OCI-LY7 (cell line): Measurements from ENCODE around the gene DUS1L. TPM values are rescaled to one million over a fixed set of nuclear protein-coding genes. Genes with fewer than 3 reads are reported as not detected.

ENCODE experiments used
- BruUV-seq: library from RNA; stranded (reverse); fragments of 400-500 nt; replicated peaks from 2 replicates; lab custom pipeline; 2021; lab: Mats Ljungman, UMichigan
- CTCF ChIA-PET: fragments of 300-600 bp; sonication (Branson Sonifier 250); formaldehyde crosslinking; loops from one replicate; lab custom pipeline; 2022; ENCODE audit warnings: antibody characterized with exemption; ENCODE audit not compliant: unreplicated experiment; lab: Charles Lee
- POLR2A ChIA-PET: fragments of 300-600 bp; sonication (Branson Sonifier 250); formaldehyde crosslinking; loops from one replicate; lab custom pipeline; 2022; ENCODE audit warnings: antibody characterized with exemption; lab: Charles Lee
- DNase-seq: peaks from one replicate; pipeline ENCODE4 v3.0.0-alpha.2; 2015; ENCODE audit warnings: low spot score
- H2AFZ ChIP-seq: fragments of 200-600 bp; sonication (generic), shearing (Covaris generic); 2 replicates; pipeline ENCODE4 v1.6.1; 2014; ENCODE audit warnings: mild to moderate bottlenecking, antibody characterized with exemption, low read length, moderate library complexity
- H3K27ac ChIP-seq: fragments of 200-600 bp; sonication (generic); 2 replicates; pipeline ENCODE4 v1.5.1; 2014; ENCODE audit warnings: mixed run types, low read depth, mild to moderate bottlenecking, moderate library complexity, low read length, inconsistent platforms; ENCODE audit not compliant: poor library complexity, severe bottlenecking
- H3K36me3 ChIP-seq: fragments of 200-600 bp; sonication (generic); 2 replicates; pipeline ENCODE4 v1.6.1; 2014; ENCODE audit warnings: mild to moderate bottlenecking, antibody characterized with exemption, low read length, moderate library complexity, mixed read lengths; ENCODE audit not compliant: insufficient read depth
- H3K4me1 ChIP-seq: fragments of 200-600 bp; sonication (generic); 2 replicates; pipeline ENCODE4 v1.5.1; 2014; ENCODE audit warnings: mild to moderate bottlenecking, low read length; ENCODE audit not compliant: insufficient read depth, poor library complexity, severe bottlenecking
- H3K4me2 ChIP-seq: fragments of 200-600 bp; sonication (generic); 2 replicates; pipeline ENCODE4 v1.6.1; 2014; ENCODE audit warnings: mild to moderate bottlenecking, low read length
- H3K4me3 ChIP-seq: fragments of 200-600 bp; sonication (generic); 2 replicates; pipeline ENCODE4 v1.5.1; 2014; ENCODE audit warnings: mild to moderate bottlenecking, low read depth, low read length; ENCODE audit not compliant: poor library complexity, severe bottlenecking
- H3K79me2 ChIP-seq: fragments of 200-600 bp; sonication (generic); 2 replicates; pipeline ENCODE4 v1.6.1; 2016; ENCODE audit warnings: low read depth, mild to moderate bottlenecking, low read length, moderate library complexity, mixed read lengths; ENCODE audit not compliant: insufficient read depth
- H3K9me2 ChIP-seq: fragments of 200-600 bp; sonication (generic); 2 replicates; pipeline ENCODE4 v1.6.1; 2016; ENCODE audit warnings: mild to moderate bottlenecking, low read length, mixed read lengths; ENCODE audit not compliant: insufficient read depth
- H3K9me3 ChIP-seq: fragments of 200-600 bp; sonication (generic); 2 replicates; pipeline ENCODE4 v1.6.1; 2014; ENCODE audit warnings: mild to moderate bottlenecking, mixed run types, low read length, mixed read lengths
- H4K20me1 ChIP-seq: fragments of 200-600 bp; sonication (generic); 2 replicates; pipeline ENCODE4 v1.6.1; 2014; ENCODE audit warnings: mild to moderate bottlenecking, antibody characterized with exemption, low read length, moderate library complexity, mixed read lengths; ENCODE audit not compliant: insufficient read depth
- EZH2phosphoT487 ChIP-seq: fragments of 200-600 bp; sonication (generic); IDR thresholded peaks from 2 replicates; pipeline ENCODE4 v1.6.1; 2018; ENCODE audit warnings: low read depth, borderline replicate concordance, mild to moderate bottlenecking, mixed run types, antibody characterized with exemption, low read length, moderate library complexity, mixed read lengths
- intact Hi-C: fragments of 100-400 bp; cut with micrococcal nuclease; formaldehyde crosslinking; loops from one replicate; pipeline ENCODE4 v1.10.0; 2022; ENCODE audit not compliant: unreplicated experiment
- total RNA-seq, 2 experiments: library from RNA; depleted of rRNA in 1 of 2; stranded (reverse); fragments of >200 nt in 1 of 2; shearing (Covaris generic) in 1 of 2; gene quantifications; 2 replicates each; pipeline ENCODE4 v1.2.3, GENCODE V29; 2014 to 2022
- TF ChIP-seq, protein P1 (sequence below): fragments of 200-600 bp; sonication (generic); conservative IDR thresholded peaks from 2 replicates; pipeline ENCODE4 v1.5.1; 2014; ENCODE audit warnings: mild to moderate bottlenecking, antibody characterized with exemption, low read length, moderate library complexity, mixed read lengths

Gene DUS1L
- total RNA-seq, 2 experiments from 2014 or later: 320 to 388 TPM

GRCh38 chr17:82081546-82081945 is 15.9 kb upstream of the DUS1L start:
- Histone ChIP-seq H3K4me3 (no peak overlapping the region), H3K4me2 (no peak overlapping the region), H3K36me3 (peaks cover 98% of the 10 kb centered on the region), H3K79me2 (no peaks in the 10 kb centered on the region), H2AFZ (no peak overlapping the region), H3K27ac (no peak overlapping the region), H3K4me1 (no peaks in the 10 kb centered on the region), H3K9me3 (no peaks in the 10 kb centered on the region), H3K9me2 (no peaks in the 10 kb centered on the region), H4K20me1 (no peaks in the 10 kb centered on the region)
- no TSS peak for BruUV-seq
- DNase-seq: no peak
- POLR2A ChIA-PET: no interaction called here
- intact Hi-C loops: no loop called here
- no peak for TF ChIP-seq EZH2phosphoT487
- TF ChIP-seq, protein P1, sequence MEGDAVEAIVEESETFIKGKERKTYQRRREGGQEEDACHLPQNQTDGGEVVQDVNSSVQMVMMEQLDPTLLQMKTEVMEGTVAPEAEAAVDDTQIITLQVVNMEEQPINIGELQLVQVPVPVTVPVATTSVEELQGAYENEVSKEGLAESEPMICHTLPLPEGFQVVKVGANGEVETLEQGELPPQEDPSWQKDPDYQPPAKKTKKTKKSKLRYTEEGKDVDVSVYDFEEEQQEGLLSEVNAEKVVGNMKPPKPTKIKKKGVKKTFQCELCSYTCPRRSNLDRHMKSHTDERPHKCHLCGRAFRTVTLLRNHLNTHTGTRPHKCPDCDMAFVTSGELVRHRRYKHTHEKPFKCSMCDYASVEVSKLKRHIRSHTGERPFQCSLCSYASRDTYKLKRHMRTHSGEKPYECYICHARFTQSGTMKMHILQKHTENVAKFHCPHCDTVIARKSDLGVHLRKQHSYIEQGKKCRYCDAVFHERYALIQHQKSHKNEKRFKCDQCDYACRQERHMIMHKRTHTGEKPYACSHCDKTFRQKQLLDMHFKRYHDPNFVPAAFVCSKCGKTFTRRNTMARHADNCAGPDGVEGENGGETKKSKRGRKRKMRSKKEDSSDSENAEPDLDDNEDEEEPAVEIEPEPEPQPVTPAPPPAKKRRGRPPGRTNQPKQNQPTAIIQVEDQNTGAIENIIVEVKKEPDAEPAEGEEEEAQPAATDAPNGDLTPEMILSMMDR: no peak
- CTCF ChIA-PET: interaction anchor here (0.6 kb wide), 1 partner anchor 31 kb away, joined by 3 read pairs; no protein-coding TSS in a partner anchor

DNA sequence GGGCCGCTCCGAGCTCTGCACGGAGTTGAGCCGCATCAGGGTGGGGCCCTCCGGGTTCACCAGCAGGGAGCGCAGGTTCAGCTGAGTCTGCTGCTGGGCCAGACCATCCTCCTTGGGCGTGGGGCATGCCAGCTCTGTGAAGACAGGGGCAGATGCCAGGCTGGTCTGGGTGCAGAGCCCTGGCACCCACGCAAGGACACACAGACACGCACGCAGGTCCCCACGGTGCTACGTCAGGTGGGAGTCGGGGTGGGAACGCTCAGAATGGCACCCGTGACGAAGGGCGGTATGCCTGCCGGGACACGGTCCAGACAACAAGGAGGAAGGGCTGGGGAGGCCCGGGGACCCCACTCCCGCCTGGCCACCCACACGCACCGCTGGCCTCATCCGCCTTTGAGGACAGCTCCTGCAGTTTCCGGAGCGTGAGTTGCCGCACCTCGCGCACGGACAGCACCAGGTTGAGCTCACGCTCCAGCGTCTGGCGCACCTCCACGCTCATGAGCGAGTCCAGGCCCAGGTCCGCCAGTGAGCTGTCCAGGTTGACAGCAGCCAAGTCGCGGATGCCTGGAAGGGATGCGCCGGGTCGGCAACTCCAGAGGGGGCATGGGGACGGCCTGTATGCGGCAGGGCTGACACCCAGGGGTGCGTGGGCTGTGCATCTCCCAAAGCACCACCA is 15.3 kb upstream of the DUS1L start:
- no peaks in the 10 kb centered on the region for H3K9me3 ChIP-seq
- H3K4me3 ChIP-seq: no peak overlapping the region
- H4K20me1 ChIP-seq: no peaks in the 10 kb centered on the region
- no peaks in the 10 kb centered on the region for H3K9me2 ChIP-seq
- no peak overlapping the region for H3K4me2 ChIP-seq
- no peak for DNase-seq
- intact Hi-C loops: no loop called here
- CTCF ChIA-PET: interaction anchor here (0.6 kb wide), 1 partner anchor 32 kb away, joined by 3 read pairs; no protein-coding TSS in a partner anchor
- no peak overlapping the region for H2AFZ ChIP-seq
- no peaks in the 10 kb centered on the region for H3K79me2 ChIP-seq
- H3K27ac ChIP-seq: no peak overlapping the region
- POLR2A ChIA-PET: no interaction called here
- BruUV-seq: no TSS peak
- TF ChIP-seq, protein P1: no peak
- TF ChIP-seq EZH2phosphoT487: no peak
- peaks cover 93% of the 10 kb centered on the region for H3K36me3 ChIP-seq
- peaks cover 6% of the 10 kb centered on the region for H3K4me1 ChIP-seq

- Histone ChIP-seq H4K20me1 (no peaks in the 10 kb centered on the region), H3K9me3 (no peaks in the 10 kb centered on the region), H3K36me3 (peaks cover 86% of the 10 kb centered on the region), H3K4me2 (no peak overlapping the region), H2AFZ (no peak overlapping the region), H3K4me1 (peaks cover 13% of the 10 kb centered on the region), H3K27ac (no peak overlapping the region), H3K4me3 (no peak overlapping the region), H3K9me2 (no peaks in the 10 kb centered on the region), H3K79me2 (no peaks in the 10 kb centered on the region)
- ChIA-PET POLR2A (no interaction called here), CTCF (no interaction called here)
- intact Hi-C loops: no loop called here
- DNase-seq: no peak
- BruUV-seq: no TSS peak
- TF ChIP-seq EZH2phosphoT487: no peak
- TF ChIP-seq, protein P1: no peak
Measured at GRCh38 chr17:82080048-82080788, 14.6 kb upstream of the DUS1L start.
